SU-DHL-6 (cell line): ENCODE measurements around the gene CD200.
"Not testable (repeated sequence)": the region's sequence is repeated elsewhere in the genome, so short reads cannot be mapped to it uniquely, and the experiment has no call there.

Experiments used
- H2AFZ ChIP-seq: fragments of 200-600 bp; sonication (generic); 2 replicates; pipeline ENCODE4 v1.6.1; 2014; ENCODE audit warnings: low read depth, mild to moderate bottlenecking, moderate library complexity, mixed read lengths, antibody characterized with exemption, low read length; ENCODE audit not compliant: severe bottlenecking
- H3F3A ChIP-seq: fragments of 200-600 bp; shearing (Covaris generic); 2 replicates; pipeline ENCODE4 v1.6.0; 2016; ENCODE audit warnings: antibody characterized with exemption, mild to moderate bottlenecking; ENCODE audit not compliant: insufficient read depth
- H3K27ac ChIP-seq: fragments of 200-600 bp; sonication (generic); 2 replicates; pipeline ENCODE4 v1.5.1; 2016; ENCODE audit warnings: low read depth, mild to moderate bottlenecking, low read length, moderate library complexity, mixed read lengths
- H3K27me3 ChIP-seq: fragments of 200-600 bp; sonication (generic), shearing (Covaris generic); 2 replicates; pipeline ENCODE4 v1.6.0; 2014; ENCODE audit warnings: mild to moderate bottlenecking, low read length
- H3K36me3 ChIP-seq: fragments of 200-600 bp; sonication (generic); 2 replicates; pipeline ENCODE4 v1.6.1; 2014; ENCODE audit warnings: mild to moderate bottlenecking, low read length, mixed read lengths
- H3K4me2 ChIP-seq: fragments of 300-600, 200-600 bp; shearing (Covaris generic), sonication (generic); 2 replicates; pipeline ENCODE4 v1.6.0; 2014; ENCODE audit warnings: low read length, low read depth, mild to moderate bottlenecking; ENCODE audit not compliant: poor library complexity, severe bottlenecking
- H3K4me3 ChIP-seq: fragments of 200-600 bp; sonication (generic); 2 replicates; pipeline ENCODE4 v1.5.1; 2014; ENCODE audit warnings: antibody characterized with exemption, low read length, mild to moderate bottlenecking, mixed read lengths; ENCODE audit not compliant: insufficient read depth, poor library complexity, severe bottlenecking
- H3K79me2 ChIP-seq: fragments of 200-600 bp; sonication (generic); 2 replicates; pipeline ENCODE4 v1.6.1; 2014; ENCODE audit warnings: mild to moderate bottlenecking, low read length, moderate library complexity; ENCODE audit not compliant: insufficient read depth
- H3K9ac ChIP-seq: fragments of 200-600 bp; sonication (generic); 2 replicates; pipeline ENCODE4 v1.7.0; 2014; ENCODE audit warnings: mild to moderate bottlenecking, low read length
- H3K9me2 ChIP-seq: fragments of 200-600 bp; sonication (generic); replicated peaks from 2 replicates; pipeline ENCODE4 v1.6.1; 2014; ENCODE audit warnings: low read length; ENCODE audit not compliant: insufficient read depth
- H3K9me3 ChIP-seq: fragments of 200-600 bp; sonication (generic); 2 replicates; pipeline ENCODE4 v1.6.1; 2014; ENCODE audit warnings: low read length, mixed read lengths; ENCODE audit not compliant: insufficient read depth
- H4K20me1 ChIP-seq: fragments of 200-600 bp; sonication (generic); 2 replicates; pipeline ENCODE4 v1.6.1; 2014; ENCODE audit warnings: low read depth, mild to moderate bottlenecking, antibody characterized with exemption, low read length, moderate library complexity, mixed read lengths
- CTCF ChIP-seq: fragments of 200-600 bp; sonication (generic); IDR thresholded peaks from one replicate; pipeline ENCODE4 v1.5.1; 2017; ENCODE audit warnings: antibody characterized with exemption, mild to moderate bottlenecking, low read length, moderate library complexity; ENCODE audit not compliant: insufficient read depth, poor library complexity, severe bottlenecking
- EZH2phosphoT487 ChIP-seq: fragments of 200-600 bp; sonication (generic), shearing (Covaris generic); conservative IDR thresholded peaks from 2 replicates; pipeline ENCODE4 v1.6.1; 2018; ENCODE audit warnings: mild to moderate bottlenecking, antibody characterized with exemption, low read length, moderate library complexity, mixed read lengths

Gene CD200

DNA sequence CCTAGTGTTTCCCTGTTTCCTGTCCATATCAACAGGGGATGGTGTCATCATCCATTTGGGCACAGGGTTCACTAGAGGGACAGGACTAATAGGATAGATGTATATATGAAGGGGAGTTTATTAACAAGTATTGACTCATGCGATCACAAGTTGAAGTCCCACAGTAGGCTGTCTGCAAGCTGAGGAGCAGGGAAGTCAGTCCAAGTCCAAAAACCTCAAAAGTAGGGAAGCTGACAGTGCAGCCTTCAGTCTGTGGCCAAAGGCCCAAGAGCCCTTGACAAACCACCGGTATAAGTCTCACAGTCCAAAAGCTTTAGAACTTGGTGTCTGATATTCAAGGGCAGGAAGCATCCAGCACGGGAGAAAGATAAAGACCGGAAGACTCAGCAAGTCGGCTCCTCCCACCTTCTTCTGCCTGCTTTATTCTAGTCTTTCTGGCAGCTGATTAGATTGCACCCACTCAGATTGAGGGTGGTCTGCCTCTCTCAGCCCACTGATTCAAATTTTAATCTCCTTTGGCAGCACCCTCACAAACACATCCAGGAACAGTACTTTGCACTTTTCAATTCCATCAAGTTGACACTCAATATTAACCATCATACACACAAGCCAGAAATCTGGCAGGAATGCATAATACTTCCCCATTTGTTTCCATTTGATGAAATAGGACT, 43.4 kb downstream of the CD200 start:
- Histone ChIP-seq H3K9ac (no peak overlapping the region), H3K36me3 (no peaks in the 10 kb centered on the region), H3K79me2 (no peaks in the 10 kb centered on the region), H4K20me1 (no peaks in the 10 kb centered on the region), H3K27me3 (no peaks in the 10 kb centered on the region), H3F3A (no peaks in the 10 kb centered on the region), H3K9me2 (no peaks in the 10 kb centered on the region), H3K9me3 (no peaks in the 10 kb centered on the region), H3K27ac (no peak overlapping the region), H2AFZ (no peak overlapping the region), H3K4me2 (no peak overlapping the region), H3K4me3 (no peak overlapping the region)
- no peak for TF ChIP-seq CTCF

- Histone ChIP-seq H3K27me3 (no peaks in the 10 kb centered on the region), H3K9me2 (no peaks in the 10 kb centered on the region), H3K9me3 (no peaks in the 10 kb centered on the region), H3K27ac (no peak overlapping the region), H3F3A (no peaks in the 10 kb centered on the region), H3K36me3 (no peaks in the 10 kb centered on the region), H3K79me2 (no peaks in the 10 kb centered on the region), H2AFZ (no peak overlapping the region), H3K4me3 (no peak overlapping the region), H4K20me1 (no peaks in the 10 kb centered on the region), H3K4me2 (no peak overlapping the region), H3K9ac (no peak overlapping the region)
- TF ChIP-seq EZH2phosphoT487 (no peak), CTCF (no peak)
Measured at GRCh38 chr3:112376992-112377391, 44.0 kb downstream of the CD200 start.

DNA sequence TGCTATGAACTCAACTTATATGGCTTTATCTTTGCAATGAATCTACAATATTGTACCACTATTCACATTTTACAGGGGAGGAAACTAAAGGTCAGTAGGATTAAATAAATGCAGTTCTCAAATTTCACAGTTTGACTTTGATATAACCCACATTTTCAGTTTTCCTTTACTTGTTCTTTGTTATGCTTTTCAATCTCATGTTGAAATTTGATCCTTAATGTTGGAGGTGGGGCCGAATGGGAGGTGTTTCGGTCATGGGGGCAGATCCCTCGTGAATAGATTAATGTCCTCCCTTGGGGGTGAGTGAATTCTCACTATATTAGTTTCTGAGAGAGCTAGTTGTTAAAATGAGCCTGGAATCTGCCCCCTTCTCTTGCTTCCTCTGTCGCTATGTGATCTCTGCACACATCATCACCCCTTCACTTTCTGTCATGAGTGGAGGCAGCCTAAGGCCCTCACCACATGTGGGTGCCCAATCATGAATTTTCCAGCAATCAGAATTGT, 44.7 kb downstream of the CD200 start:
- Histone ChIP-seq H3K79me2 (no peaks in the 10 kb centered on the region), H2AFZ (no peak overlapping the region), H4K20me1 (no peaks in the 10 kb centered on the region), H3K9me2 (no peaks in the 10 kb centered on the region), H3K9ac (no peak overlapping the region), H3K27ac (no peak overlapping the region), H3K4me3 (no peak overlapping the region), H3F3A (no peaks in the 10 kb centered on the region), H3K27me3 (no peaks in the 10 kb centered on the region), H3K4me2 (no peak overlapping the region), H3K36me3 (no peaks in the 10 kb centered on the region), H3K9me3 (no peaks in the 10 kb centered on the region)
- TF ChIP-seq CTCF (no peak), EZH2phosphoT487 (no peak)

GRCh38 chr3:112378347-112378746, 45.4 kb downstream of the CD200 start:
- not testable (repeated sequence) for H3K27ac ChIP-seq, H3K9ac ChIP-seq, H3F3A ChIP-seq, H4K20me1 ChIP-seq, H3K79me2 ChIP-seq, H3K36me3 ChIP-seq, H3K4me2 ChIP-seq, H3K27me3 ChIP-seq, H3K9me2 ChIP-seq, H2AFZ ChIP-seq, H3K4me3 ChIP-seq, H3K9me3 ChIP-seq
